Embryonic facial prominence (tissue), 1 donor: ENCODE results near the gene NAALADL2.

ENCODE experiments used
- DNase-seq: peaks from one replicate; pipeline ENCODE4 v3.0.0-alpha.2; 2016; ENCODE audit errors: extremely low spot score

NAALADL2 gene

GRCh38 chr3:175836617-175837016 lies 977.5 kb downstream of the NAALADL2 start:
- no peak for DNase-seq

GRCh38 chr3:175837962-175838361 lies 978.8 kb downstream of the NAALADL2 start:
- no peak for DNase-seq

- DNase-seq = no peak
Measured at GRCh38 chr3:175839366-175840005, 980.4 kb downstream of the NAALADL2 start.

GRCh38 chr3:175851541-175851940 lies 992.4 kb downstream of the NAALADL2 start:
- DNase-seq = no peak

GRCh38 chr3:175852560-175852959 lies 993.4 kb downstream of the NAALADL2 start:
- DNase-seq = no peak

GRCh38 chr3:175857666-175858270 lies 998.6 kb downstream of the NAALADL2 start:
- no peak for DNase-seq
